ENCODE data around the gene PTPRM. TPM values are rescaled to one million over a fixed set of nuclear protein-coding genes. Genes with fewer than 3 reads are reported as not detected.
"Not testable (repeated sequence)": the region's sequence is repeated elsewhere in the genome, so short reads cannot be mapped to it uniquely, and the experiment has no call there.

PTPRM gene
- total RNA-seq, 1 experiment from 2014 or later: 6.2 TPM

DNA sequence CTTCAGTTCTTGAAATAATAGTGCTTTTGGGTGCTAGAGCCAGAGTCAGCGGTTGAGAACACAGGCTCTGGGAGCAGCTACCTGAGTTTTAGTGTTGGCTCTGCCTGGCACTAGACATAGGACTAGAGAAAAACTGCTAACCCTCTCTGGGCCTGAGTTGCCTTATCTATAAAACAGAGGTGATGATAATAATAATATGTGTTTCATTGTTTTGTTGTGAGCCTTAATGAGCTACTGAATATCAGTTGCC lies 391.7 kb downstream of the PTPRM start:
- Histone ChIP-seq H4K5ac (ENCODE audit: insufficient read length, low read depth, low read length) (no peak overlapping the region), H4K91ac (ENCODE audit: insufficient read length, low read depth, low read length) (no peak overlapping the region), H4K8ac (replicated peaks; ENCODE audit: insufficient read length, low read depth, low read length) (no peak overlapping the region), H2BK12ac (ENCODE audit: insufficient read length, low read depth, low read length) (no peak overlapping the region), H2BK5ac (ENCODE audit: insufficient read length, low read length) (no peak overlapping the region), H3K4me2 (ENCODE audit: insufficient read depth, insufficient read length, low read length) (no peak overlapping the region), H4K20me1 (ENCODE audit: control insufficient read depth, insufficient read depth, insufficient read length) (no peaks in the 10 kb centered on the region), H3K23ac (ENCODE audit: insufficient read length, low read depth, low read length) (no peak overlapping the region), H3K18ac (ENCODE audit: insufficient read length, low read depth, low read length) (no peak overlapping the region), H2BK15ac (ENCODE audit: low read depth, low read length) (no peak overlapping the region), H3K23me2 (ENCODE audit: insufficient read length, low read depth, low read length, poor library complexity, severe bottlenecking) (no peaks in the 10 kb centered on the region), H2BK20ac (ENCODE audit: low read depth, low read length, poor library complexity, severe bottlenecking) (no peak overlapping the region), H2BK120ac (ENCODE audit: low read depth, low read length, poor library complexity, severe bottlenecking) (no peak overlapping the region), H3T11ph (ENCODE audit: low read length) (no peak overlapping the region), H3K27me3 (ENCODE audit: insufficient read depth, low read length) (no peaks in the 10 kb centered on the region), H3K56ac (ENCODE audit: insufficient read length, low read depth, low read length) (no peak overlapping the region), H2AFZ (ENCODE audit: low read length) (no peak overlapping the region), H3K4me1 (ENCODE audit: insufficient read depth, low read length) (peaks cover 5% of the 10 kb centered on the region), H3K4ac (ENCODE audit: low read depth, low read length) (no peak overlapping the region), H2AK5ac (ENCODE audit: insufficient read length, low read length) (no peak overlapping the region), H3K9ac (ENCODE audit: extremely low read depth, insufficient read length, low read length) (no peak overlapping the region), H3K14ac (ENCODE audit: insufficient read depth, low read length) (no peak overlapping the region), H3K9me3 (ENCODE audit: control insufficient read depth, low read depth, low read length) (no peaks in the 10 kb centered on the region), H3K79me2 (ENCODE audit: insufficient read depth, low read length) (no peaks in the 10 kb centered on the region), H3K27ac (ENCODE audit: insufficient read length, low read depth, low read length) (no peak overlapping the region), H3K79me1 (ENCODE audit: insufficient read depth, low read depth, low read length, poor library complexity, severe bottlenecking) (no peaks in the 10 kb centered on the region)
- Mint-ChIP-seq H3K9me3 (no peaks in the 10 kb centered on the region), H3K4me1 (peaks cover 5 to 7% of the 10 kb centered on the region in 2 experiments; a peak in 3 of 4 replicates), H3K4me3 (no peak overlapping the region), H3K27me3 (ENCODE audit: low read depth) (no peaks in the 10 kb centered on the region), H3K36me3 (ENCODE audit: insufficient read depth in 1 of 3, low read depth in 3 of 3) (no peaks in the 10 kb centered on the region; a peak in 1 of 7 replicates), H3K27ac (no peak overlapping the region)
- TF ChIP-seq, protein P1, sequence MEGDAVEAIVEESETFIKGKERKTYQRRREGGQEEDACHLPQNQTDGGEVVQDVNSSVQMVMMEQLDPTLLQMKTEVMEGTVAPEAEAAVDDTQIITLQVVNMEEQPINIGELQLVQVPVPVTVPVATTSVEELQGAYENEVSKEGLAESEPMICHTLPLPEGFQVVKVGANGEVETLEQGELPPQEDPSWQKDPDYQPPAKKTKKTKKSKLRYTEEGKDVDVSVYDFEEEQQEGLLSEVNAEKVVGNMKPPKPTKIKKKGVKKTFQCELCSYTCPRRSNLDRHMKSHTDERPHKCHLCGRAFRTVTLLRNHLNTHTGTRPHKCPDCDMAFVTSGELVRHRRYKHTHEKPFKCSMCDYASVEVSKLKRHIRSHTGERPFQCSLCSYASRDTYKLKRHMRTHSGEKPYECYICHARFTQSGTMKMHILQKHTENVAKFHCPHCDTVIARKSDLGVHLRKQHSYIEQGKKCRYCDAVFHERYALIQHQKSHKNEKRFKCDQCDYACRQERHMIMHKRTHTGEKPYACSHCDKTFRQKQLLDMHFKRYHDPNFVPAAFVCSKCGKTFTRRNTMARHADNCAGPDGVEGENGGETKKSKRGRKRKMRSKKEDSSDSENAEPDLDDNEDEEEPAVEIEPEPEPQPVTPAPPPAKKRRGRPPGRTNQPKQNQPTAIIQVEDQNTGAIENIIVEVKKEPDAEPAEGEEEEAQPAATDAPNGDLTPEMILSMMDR (conservative IDR thresholded peaks at IDR 0.05): no peak
- WGBS (ENCODE audit: extremely low coverage, insufficient read length, low lambda C conversion rate): no CpG with 5 or more reads among the region's 1 CpG
- DNase-seq: no peak

DNA sequence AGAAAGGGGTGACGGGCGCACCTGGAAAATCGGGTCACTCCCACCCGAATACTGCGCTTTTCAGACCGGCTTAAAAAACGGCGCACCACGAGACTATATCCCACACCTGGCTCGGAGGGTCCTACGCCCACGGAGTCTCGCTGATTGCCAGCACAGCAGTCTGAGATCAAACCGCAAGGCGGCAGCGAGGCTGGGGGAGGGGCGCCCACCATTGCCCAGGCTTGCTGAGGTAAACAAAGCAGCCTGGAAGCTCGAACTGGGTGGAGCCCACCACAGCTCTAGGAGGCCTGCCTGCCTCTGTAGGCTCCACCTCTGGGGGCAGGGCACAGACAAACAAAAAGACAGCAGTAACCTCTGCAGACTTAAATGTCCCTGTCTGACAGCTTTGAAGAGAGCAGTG lies 399.6 kb downstream of the PTPRM start:
- not testable (repeated sequence) for H3K4ac ChIP-seq (ENCODE audit: low read depth, low read length); H3K14ac ChIP-seq (ENCODE audit: insufficient read depth, low read length); H3K27me3 Mint-ChIP-seq (ENCODE audit: low read depth); H2BK120ac ChIP-seq (ENCODE audit: low read depth, low read length, poor library complexity, severe bottlenecking); H3K9ac ChIP-seq (ENCODE audit: extremely low read depth, insufficient read length, low read length); H2BK15ac ChIP-seq (ENCODE audit: low read depth, low read length); H3K79me2 ChIP-seq (ENCODE audit: insufficient read depth, low read length); H3K56ac ChIP-seq (ENCODE audit: insufficient read length, low read depth, low read length); H2BK12ac ChIP-seq (ENCODE audit: insufficient read length, low read depth, low read length); H3K23ac ChIP-seq (ENCODE audit: insufficient read length, low read depth, low read length); H3K9me3 Mint-ChIP-seq; H3K18ac ChIP-seq (ENCODE audit: insufficient read length, low read depth, low read length); H3K23me2 ChIP-seq (ENCODE audit: insufficient read length, low read depth, low read length, poor library complexity, severe bottlenecking); H3K4me1 ChIP-seq (ENCODE audit: insufficient read depth, low read length); H2BK5ac ChIP-seq (ENCODE audit: insufficient read length, low read length); H3K4me3 Mint-ChIP-seq; H4K5ac ChIP-seq (ENCODE audit: insufficient read length, low read depth, low read length); H3K27me3 ChIP-seq (ENCODE audit: insufficient read depth, low read length); H2AK5ac ChIP-seq (ENCODE audit: insufficient read length, low read length); H4K91ac ChIP-seq (ENCODE audit: insufficient read length, low read depth, low read length); H3K27ac ChIP-seq (ENCODE audit: insufficient read length, low read depth, low read length); H3K9me3 ChIP-seq (ENCODE audit: control insufficient read depth, low read depth, low read length); H4K8ac ChIP-seq (replicated peaks; ENCODE audit: insufficient read length, low read depth, low read length); H3K36me3 Mint-ChIP-seq (ENCODE audit: insufficient read depth in 1 of 3, low read depth in 3 of 3); H3K4me2 ChIP-seq (ENCODE audit: insufficient read depth, insufficient read length, low read length); H2BK20ac ChIP-seq (ENCODE audit: low read depth, low read length, poor library complexity, severe bottlenecking); H3T11ph ChIP-seq (ENCODE audit: low read length); H3K27ac Mint-ChIP-seq; H4K20me1 ChIP-seq (ENCODE audit: control insufficient read depth, insufficient read depth, insufficient read length); DNase-seq; H3K79me1 ChIP-seq (ENCODE audit: insufficient read depth, low read depth, low read length, poor library complexity, severe bottlenecking); H2AFZ ChIP-seq (ENCODE audit: low read length)
- no CpG with 5 or more reads among the region's 18 CpGs for WGBS (ENCODE audit: extremely low coverage, insufficient read length, low lambda C conversion rate)
- H3K4me1 Mint-ChIP-seq: peaks cover 10 to 13% of the 10 kb centered on the region in 2 experiments
